ENCODE results near the gene MCC.

The MCC gene

DNA sequence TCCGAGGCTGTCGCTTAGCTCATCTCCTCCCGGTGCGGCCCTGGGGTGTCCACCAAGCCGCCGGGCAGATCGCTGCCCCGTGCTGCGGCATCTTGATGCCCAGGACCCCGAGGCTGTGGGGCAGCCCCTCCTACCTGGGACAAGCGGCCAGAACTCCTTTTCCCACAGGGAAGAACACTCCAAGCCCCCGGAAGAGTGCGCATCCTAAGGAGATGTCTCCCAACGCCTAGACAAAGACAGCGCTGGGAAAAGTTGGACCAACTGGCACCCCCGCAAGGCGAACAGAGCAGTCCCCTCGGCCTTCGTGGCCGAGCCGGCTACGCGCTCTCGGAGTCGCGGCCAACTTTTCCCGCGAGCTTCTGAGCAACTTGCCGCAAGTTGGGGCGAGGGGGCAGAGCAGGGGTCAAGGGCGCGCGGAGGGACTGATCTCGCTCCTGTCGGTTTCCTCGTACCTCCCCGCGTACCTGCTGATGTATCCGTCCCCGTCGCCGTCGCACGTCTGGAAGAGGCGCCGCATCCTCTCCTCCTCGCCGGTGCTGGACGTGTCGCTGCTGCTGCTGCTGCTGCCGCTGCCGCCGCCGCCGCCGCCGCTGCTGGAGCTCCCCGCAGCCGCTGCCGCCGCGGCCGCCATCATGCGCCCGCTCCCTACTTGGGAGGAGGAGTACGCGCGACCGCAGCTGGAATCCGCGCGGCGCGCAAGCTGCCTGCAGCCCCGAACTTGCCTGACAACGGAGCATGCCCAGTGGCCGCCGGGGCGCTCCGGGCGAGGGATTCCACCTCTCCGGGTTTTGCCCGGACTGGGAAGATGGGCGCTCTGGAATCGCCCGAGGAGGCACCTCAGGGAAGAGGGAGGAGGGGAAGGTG is at the start of gene MCC:
MCC (minus strand) TSS at position 673 of the 864 bp plus-strand sequence.
- peak; percentile 47 to 97 (median 78) for DNase-seq
- intact Hi-C loops (cut with DNase I), result no loop called here

GRCh38 chr5:113531481-113532159 is 43.4 kb upstream of the MCC start:
- DNase-seq, result no peak
- intact Hi-C loops (cut with DNase I), result no loop called here

DNA sequence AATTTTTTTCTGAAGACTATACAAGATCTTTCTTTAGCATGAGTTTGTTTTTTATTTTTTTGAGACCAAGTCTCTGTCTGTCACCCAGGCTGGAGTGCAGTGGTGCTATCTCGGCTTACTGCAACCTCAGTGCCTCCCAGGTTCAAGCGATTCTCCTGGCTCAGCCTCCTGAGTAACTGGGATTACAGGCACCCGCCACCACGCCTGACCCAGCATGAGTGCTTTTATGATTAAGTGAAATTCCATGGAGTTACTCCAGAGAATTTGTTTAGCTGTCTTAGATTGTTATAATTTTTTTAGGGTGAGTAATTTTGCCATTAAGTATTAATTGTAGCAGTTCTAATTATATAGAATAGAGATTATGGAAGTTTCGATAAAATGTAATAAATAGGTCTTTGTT is 39.5 kb upstream of the MCC start:
- no peak for DNase-seq
- intact Hi-C loops (cut with DNase I), result no loop called here

- no peak for DNase-seq
- intact Hi-C loops (cut with DNase I), result no loop called here
These were observed 38.2 kb upstream of the MCC start for GRCh38 chr5:113526421-113526820.

GRCh38 chr5:113524927-113525326 is 36.7 kb upstream of the MCC start:
- DNase-seq, result no peak
- intact Hi-C loops (cut with DNase I), result no loop called here

GRCh38 chr5:113523168-113523567 is 34.9 kb upstream of the MCC start:
- no peak for DNase-seq
- intact Hi-C loops (cut with DNase I), result no loop called here

DNA sequence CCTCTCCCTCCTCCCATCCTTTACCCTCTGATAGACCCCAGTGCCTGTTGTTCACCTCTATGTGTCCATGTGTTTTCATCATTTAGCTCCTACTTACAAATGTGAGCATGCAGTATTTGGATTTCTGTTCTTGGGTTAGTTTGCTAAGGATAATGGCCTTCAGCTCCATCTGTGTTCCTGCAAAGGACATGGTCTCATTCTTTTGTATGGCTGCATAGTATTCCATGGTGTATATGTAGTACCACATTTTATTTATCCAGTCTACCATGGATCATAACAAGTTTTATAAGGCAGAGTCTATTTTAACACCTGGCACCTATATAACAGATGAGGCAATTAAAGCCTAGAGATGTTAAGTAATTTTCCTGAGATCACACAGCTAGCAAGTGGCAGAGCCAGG is 32.6 kb upstream of the MCC start:
- no peak for DNase-seq
- intact Hi-C loops (cut with DNase I), result no loop called here

GRCh38 chr5:113520429-113520828 is 32.2 kb upstream of the MCC start:
- intact Hi-C loops (cut with DNase I), result no loop called here
- no peak for DNase-seq

DNA sequence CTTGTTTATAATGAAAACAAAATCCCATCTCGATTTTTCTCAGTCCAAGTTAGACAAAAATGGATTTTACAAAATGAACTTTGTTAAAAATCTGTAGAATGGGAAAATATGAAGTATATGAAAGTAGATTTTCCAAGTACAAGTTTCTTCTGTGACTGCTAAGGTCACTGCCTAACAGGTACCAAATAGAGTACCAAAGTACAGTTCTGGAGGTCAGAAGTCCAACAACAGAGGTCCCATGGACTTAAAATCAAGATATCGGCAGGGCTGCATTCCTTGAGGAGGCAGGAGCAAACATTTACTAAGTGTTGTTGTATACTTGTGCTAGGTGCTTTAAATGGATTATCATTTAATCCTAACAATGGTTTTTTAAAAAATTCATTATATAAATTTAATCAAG is 31.2 kb upstream of the MCC start:
- intact Hi-C loops (cut with DNase I), result loop anchor here (10.0 kb wide), 1 partner anchor 85 kb away; no protein-coding TSS in a partner anchor

DNA sequence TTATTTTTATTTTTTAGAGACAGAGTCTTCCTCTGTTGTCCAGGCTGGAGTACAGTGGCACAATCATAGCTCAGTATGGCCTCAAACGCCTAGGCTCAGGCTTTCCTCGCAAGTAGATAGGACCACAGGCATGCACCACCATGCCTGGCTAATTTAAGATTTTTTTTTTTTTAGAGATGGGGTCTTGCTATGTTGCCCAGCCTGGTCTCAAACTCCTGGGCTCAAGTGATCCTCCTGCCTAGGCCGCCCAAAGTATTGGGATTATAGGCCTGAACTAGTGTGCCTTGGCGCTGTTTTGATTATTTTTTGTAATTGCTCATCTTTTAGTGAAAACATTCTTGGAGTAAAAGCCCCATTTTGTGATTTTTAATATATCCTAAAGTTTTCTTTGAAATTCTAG is 30.6 kb upstream of the MCC start:
- intact Hi-C loops (cut with DNase I), result loop anchor here (10.0 kb wide), 1 partner anchor 86 kb away; no protein-coding TSS in a partner anchor
- DNase-seq, result no peak

More for the DNA sequence above, 31.2 kb upstream of the MCC start:
- DNase-seq, result no peak

DNA sequence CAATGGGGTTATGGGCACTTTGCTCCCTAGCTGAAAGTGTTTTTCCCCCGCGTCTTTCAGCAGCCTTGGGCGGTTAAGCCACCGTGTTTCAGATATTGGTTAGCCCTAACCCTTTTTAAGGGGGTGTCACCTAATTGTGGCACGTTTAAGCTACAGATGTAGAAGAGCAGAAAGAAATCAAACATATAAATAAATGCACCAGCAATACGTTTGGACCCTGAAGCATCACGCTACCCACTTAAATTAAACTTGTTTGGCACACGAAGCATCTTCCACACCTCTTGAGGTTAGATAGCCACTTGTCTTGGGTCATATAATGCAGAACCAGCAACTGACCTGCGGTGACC is 26.0 kb upstream of the MCC start:
- intact Hi-C loops (cut with DNase I), result loop anchor here (5.0 to 10.0 kb wide), 3 partner anchors 91 to 537 kb away; partner anchors contain the start of gene DCP2

DNA sequence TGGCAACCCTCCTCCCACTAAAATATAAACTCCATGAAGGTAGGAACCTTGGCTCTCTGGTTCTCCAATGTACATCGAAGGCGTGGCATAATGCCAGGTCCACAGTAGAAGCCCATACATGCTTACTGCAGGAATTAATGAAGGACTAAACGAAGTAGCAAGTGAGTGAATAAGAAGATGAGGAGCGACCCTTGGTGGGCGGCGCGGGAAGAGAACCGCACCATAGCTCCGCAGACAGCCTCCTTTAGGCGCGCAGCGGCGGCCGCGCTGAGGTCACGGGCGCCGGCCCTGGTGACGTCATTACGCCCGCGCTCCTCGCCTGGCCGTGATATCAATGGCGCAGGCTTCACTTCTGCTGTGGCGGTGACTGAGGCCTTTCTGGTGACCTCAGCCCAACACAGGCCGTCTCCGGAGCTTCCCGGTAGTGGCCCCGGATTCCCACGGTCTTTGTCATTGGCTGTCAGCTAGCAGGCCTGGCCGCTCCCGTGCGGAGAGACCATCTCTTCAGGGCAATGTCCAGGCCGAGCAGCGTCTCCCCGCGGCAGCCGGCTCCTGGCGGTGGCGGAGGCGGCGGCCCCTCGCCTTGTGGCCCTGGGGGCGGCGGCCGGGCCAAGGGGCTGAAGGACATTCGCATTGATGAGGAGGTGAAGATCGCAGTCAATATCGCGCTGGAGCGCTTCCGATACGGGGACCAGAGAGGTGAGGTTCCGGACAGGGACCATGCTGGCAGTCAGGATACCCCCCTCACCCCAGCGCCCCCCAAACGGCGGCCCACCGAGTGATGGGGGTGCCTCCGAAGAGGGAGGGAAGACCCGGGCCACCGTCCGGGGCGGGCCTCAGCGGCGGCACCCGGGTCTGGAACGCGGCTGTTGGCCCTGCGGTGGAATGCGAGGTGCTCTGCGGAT is 25.4 kb upstream of the MCC start, which contains the start of gene YTHDC2:
YTHDC2 (plus strand) TSS at position 311 of the 905 bp plus-strand sequence; CDS start at position 513, 202 bp downstream.
- intact Hi-C loops (cut with DNase I), result loop anchor here (5.0 to 10.0 kb wide), 3 partner anchors 91 to 536 kb away; partner anchors contain the start of gene DCP2
- peak; percentile 69 to 98 (median 82) for DNase-seq

More for the DNA sequence above, 26.0 kb upstream of the MCC start:
- DNase-seq, result no peak

DNA sequence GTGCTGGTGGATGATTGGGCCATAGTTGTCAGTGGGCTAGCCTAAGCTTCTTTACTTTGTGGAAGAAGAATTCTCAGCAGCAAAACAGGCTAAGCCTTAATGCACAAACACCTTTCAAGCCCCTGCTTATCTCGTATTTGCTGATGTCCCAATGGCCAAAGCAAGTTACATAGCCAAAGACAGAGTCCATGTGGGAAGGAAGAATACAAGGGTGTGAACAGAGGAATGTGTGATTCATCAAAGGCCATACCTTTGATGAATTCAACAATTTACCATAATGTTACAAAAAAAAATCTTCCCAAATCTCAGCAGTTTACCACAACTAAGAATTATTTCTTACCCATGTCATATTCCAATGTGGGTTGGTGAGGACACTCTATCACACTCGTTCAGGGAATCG is 24.1 kb upstream of the MCC start:
- no peak for DNase-seq
- intact Hi-C loops (cut with DNase I), result loop anchor here (5.0 to 10.0 kb wide), 3 partner anchors 92 to 535 kb away; partner anchors contain the start of gene DCP2

GRCh38 chr5:113510836-113511451 is 22.7 kb upstream of the MCC start:
- intact Hi-C loops (cut with DNase I), result loop anchor here (5.0 to 10.0 kb wide), 3 partner anchors 94 to 534 kb away; partner anchors contain the start of gene DCP2
- no peak for DNase-seq

GRCh38 chr5:113508756-113509155 is 20.5 kb upstream of the MCC start:
- DNase-seq, result no peak
- intact Hi-C loops (cut with DNase I), result loop anchor here (2.0 kb wide), 1 partner anchor 124 kb away; no protein-coding TSS in a partner anchor

DNA sequence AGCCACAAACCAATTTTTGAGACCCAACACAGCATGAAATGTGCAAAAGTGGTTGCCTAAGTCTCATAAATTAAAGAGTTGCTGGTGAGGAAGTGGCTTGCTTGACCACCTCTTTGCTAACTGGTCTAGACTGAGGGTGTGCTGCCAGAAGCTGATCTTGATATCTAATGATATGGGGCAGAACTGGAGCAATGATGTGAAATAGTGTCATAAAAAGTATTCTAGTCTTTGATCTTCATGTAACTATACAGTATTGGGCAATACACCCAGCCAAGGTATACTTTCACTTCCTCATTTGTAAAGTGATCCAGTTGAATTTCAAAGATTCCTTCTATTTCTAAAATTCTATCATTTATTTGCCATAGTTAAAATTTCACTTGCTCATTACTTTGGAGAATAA is 19.3 kb upstream of the MCC start:
- no peak for DNase-seq
- intact Hi-C loops (cut with DNase I), result no loop called here

GRCh38 chr5:113505181-113505580 is 16.9 kb upstream of the MCC start:
- intact Hi-C loops (cut with DNase I), result no loop called here

GRCh38 chr5:113503146-113503545 is 14.9 kb upstream of the MCC start:
- intact Hi-C loops (cut with DNase I), result no loop called here
- no peak for DNase-seq

More at GRCh38 chr5:113505181-113505580, 16.9 kb upstream of the MCC start:
- DNase-seq, result no peak

DNA sequence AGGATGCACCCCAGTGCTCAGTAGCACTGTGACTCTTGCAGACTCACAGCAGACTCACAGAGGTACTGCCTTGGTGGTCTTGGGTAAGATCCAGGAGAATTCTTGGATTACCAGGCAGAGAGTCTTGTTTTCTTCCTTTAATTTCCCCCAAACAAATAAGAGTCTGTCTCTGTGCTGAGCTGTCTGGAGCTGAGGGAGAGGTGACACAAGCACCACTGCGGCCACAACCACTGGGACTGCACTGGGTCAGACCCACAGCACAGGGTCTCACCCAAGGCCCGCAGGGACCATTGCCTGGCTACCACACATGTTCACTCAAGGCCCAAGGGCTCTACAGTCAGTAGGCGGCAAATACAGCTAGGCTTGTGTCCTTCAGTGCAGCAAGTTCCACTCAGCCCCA is 13.8 kb upstream of the MCC start:
- intact Hi-C loops (cut with DNase I), result no loop called here
- DNase-seq, result peak in 2 of 10 donors; percentile 52 to 62

GRCh38 chr5:113495422-113495841 is 7.2 kb upstream of the MCC start:
- DNase-seq, result no peak
- intact Hi-C loops (cut with DNase I), result no loop called here

Data from posterior cingulate gyrus (tissue), 11 donors.